Raji (cell line): Measurements from ENCODE around the gene RAB31.

Source experiments
- POLR2A ChIP-seq: IDR thresholded peaks from 2 replicates; pipeline ENCODE4 v1.6.1; 2011; ENCODE audit warnings: low read depth, low read length, control low read depth; ENCODE audit not compliant: insufficient read depth

RAB31 gene

GRCh38 chr18:9818423-9818734, 110.3 kb downstream of the RAB31 start:
- no peak for TF ChIP-seq POLR2A

GRCh38 chr18:9820127-9820526, 112.0 kb downstream of the RAB31 start:
- no peak for TF ChIP-seq POLR2A

- TF ChIP-seq POLR2A, result no peak
Observed at GRCh38 chr18:9820719-9821118, 112.6 kb downstream of the RAB31 start.

- TF ChIP-seq POLR2A, result no peak
Observed at GRCh38 chr18:9822587-9823185, 114.6 kb downstream of the RAB31 start.

DNA sequence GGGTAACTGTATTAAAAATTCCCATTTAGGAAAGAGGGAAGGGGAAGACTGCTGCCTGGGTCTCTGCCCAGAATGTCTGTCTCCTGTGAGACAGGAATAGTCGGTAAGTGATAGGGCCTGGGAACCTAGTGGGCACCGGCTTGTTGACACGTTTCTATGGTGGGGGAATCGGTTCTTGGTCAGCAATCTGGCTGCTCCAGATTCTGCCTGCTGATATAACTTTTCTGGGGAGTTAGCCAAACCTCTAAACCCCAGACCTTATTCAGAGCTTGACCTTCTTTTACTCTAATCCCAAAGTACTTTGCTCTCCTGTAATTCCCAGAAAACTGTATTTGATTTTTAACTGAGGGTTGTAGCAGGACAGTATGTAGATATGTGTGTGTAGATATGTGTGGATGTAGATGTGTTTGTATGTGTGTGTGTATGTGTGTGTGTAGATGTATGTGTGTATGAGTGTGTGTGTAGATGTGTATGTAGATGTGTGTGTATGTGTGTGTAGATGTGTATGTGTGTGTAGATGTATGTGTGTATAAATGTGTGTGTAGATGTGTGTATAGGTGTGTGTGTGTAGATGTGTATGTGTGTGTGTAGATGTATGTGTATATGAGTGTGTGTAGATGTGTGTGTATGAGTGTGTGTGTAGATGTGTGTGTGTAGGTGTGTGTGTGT, 115.8 kb downstream of the RAB31 start:
- TF ChIP-seq POLR2A, result no peak

GRCh38 chr18:9824474-9824832, 116.4 kb downstream of the RAB31 start:
- TF ChIP-seq POLR2A, result no peak

DNA sequence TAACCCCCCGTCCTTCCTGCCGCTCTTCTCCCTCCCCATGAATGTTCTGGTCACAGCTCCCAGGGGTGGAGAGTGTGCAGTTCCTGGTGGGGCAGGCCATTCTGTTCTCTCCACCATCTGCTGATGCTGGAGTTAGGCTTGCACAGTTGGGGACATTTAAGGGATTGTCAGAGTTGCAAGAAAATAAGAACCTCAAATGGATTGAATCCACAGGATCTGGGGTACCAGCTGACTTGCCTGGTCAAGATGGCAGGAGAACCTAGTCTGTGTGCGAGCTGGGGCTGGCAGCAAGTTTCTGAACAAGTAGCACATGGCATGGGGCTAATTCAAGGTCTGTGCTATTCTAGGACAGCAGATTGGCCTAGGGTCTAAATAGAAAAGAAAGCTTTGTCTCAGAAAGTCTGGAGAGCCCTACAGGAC, 116.9 kb downstream of the RAB31 start:
- no peak for TF ChIP-seq POLR2A

GRCh38 chr18:9825571-9826073, 117.5 kb downstream of the RAB31 start:
- no peak for TF ChIP-seq POLR2A

GRCh38 chr18:9826685-9827084, 118.6 kb downstream of the RAB31 start:
- no peak for TF ChIP-seq POLR2A

GRCh38 chr18:9827211-9827792, 119.2 kb downstream of the RAB31 start:
- TF ChIP-seq POLR2A, result no peak

GRCh38 chr18:9827793-9828505, 119.8 kb downstream of the RAB31 start:
- no peak for TF ChIP-seq POLR2A

DNA sequence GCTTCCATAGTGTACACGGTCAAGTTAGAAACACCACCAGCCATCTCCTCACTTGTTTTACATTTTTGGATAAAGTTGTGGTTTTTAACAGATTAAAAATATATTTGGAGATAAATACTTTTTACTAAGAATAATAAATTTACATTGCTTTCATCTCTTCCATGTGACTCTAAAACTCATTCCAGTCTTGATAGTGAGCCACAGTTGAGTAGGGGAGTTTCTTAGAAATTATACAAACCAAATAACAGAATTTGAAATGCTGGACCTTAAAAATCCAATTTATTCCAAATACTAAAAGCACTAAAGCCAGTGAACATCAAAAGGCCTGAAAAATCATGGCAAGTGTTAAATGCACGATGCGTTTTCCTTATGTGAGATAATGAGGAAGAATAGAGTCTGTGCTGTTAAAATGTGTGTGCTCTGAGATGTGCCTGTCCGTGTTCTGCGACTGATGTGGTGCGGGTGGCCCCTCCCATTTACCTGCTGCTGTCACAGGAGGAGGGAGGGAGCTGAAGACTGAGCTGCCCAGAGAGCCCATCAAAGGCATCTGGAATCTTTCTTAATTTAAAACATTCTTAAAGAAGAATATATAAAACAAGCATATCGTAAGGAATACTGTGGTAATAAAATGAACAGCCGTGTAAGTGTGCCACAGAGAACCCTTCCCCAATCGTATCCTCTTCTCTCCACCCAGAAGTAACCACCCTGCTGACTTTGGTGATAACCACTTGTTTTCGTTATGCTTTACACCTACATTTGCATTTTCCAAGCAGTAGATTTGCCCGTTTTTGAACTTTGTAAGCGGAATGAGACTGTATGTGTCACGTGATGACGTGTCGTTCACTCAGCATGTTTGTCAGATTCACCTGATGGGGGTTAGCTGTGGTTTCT, 120.7 kb downstream of the RAB31 start:
- no peak for TF ChIP-seq POLR2A

DNA sequence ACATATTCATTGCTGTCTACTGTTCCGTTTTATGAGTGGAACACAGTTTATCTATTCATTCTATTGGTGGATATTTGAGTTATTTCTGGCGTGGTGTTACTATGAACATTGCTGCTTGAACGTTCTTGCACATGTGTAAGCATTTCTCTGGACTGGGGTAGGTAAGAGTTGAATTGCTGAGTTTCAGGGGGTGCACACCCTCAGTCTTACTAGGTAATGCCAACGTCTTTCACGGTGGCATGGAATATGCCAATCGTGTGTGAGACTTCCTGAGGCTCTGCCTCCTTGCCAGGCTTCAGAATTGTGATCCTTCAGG, 121.3 kb downstream of the RAB31 start:
- no peak for TF ChIP-seq POLR2A

DNA sequence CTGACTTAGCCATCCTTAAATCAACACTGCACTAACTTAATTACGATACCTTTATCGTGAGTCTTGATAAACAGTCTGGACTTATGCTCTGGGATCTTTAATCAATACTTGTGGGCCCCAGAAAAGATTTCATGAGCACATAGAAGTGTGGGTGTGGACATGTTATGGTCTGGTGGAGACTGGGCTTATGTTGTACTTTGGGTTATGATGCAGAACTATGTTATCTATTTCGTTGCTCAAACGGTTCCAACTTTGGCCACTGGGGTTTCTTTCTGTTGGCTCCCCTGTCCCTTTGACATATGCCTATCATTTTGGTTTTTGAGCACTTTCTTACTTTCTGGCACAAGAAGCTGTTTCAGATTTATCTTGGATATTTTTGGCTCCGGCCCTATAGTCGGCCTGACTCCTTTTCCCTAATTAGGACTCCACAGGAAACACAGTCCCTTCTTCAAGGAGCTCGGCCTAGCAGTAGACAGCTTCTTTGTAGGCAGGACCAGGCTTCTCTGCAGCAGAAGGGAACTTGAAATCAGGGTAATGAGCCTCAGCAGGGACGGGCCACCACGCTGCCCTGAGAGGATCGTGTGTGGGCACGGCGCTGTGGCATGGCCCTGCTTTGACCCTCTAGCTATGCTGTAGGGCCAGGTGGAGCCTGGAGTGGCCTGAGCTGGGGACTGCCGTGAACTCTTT, 123.1 kb downstream of the RAB31 start:
- no peak for TF ChIP-seq POLR2A
